KG1 (cell line): ENCODE results near the gene GCGR.

ENCODE experiments used
- DNase-seq: peaks from one replicate; lab custom pipeline; 2025; lab: John Stamatoyannopoulos, UW

The GCGR gene

GRCh38 chr17:81803728-81804558 is at the start of gene GCGR:
TSS of gene GCGR (plus strand) at chr17:81804150. CDS start at chr17:81809019, 4,869 bp downstream.
- DNase-seq: no peak

GRCh38 chr17:81792675-81793615 is 11.0 kb upstream of the GCGR start:
- no peak for DNase-seq

- no peak for DNase-seq
Observed at GRCh38 chr17:81794074-81794476, 9.9 kb upstream of the GCGR start.

GRCh38 chr17:81794509-81794908 is 9.4 kb upstream of the GCGR start:
- no peak for DNase-seq

- no peak for DNase-seq
Observed at GRCh38 chr17:81801327-81801726, 2.6 kb upstream of the GCGR start.

- DNase-seq: no peak
Observed at GRCh38 chr17:81802048-81802758, 1.7 kb upstream of the GCGR start.

GRCh38 chr17:81802856-81803643 is 900 bp upstream of the GCGR start:
- no peak for DNase-seq

- DNase-seq: no peak
Observed at GRCh38 chr17:81804559-81805399, 829 bp downstream of the GCGR start.

- no peak for DNase-seq
Observed at GRCh38 chr17:81805707-81806460, 1.9 kb downstream of the GCGR start.

GRCh38 chr17:81806461-81807209 is 2.7 kb downstream of the GCGR start:
- no peak for DNase-seq

- no peak for DNase-seq
Observed at GRCh38 chr17:81807210-81807719, 3.3 kb downstream of the GCGR start.

GRCh38 chr17:81807839-81808238 is 3.9 kb downstream of the GCGR start:
- DNase-seq: no peak

GRCh38 chr17:81808778-81809555 is 5.0 kb downstream of the GCGR start:
- DNase-seq: no peak

GRCh38 chr17:81809556-81809998 is 5.6 kb downstream of the GCGR start:
- no peak for DNase-seq

GRCh38 chr17:81810476-81810875 is 6.5 kb downstream of the GCGR start:
- DNase-seq: no peak

GRCh38 chr17:81810892-81811704 is 7.1 kb downstream of the GCGR start:
- DNase-seq: no peak
